GM21529 (cell line): ENCODE measurements around the gene DDR2.
"Not testable (repeated sequence)": the region's sequence is repeated elsewhere in the genome, so short reads cannot be mapped to it uniquely, and the experiment has no call there.

Source experiments
- ATAC-seq: cut with Tn5 transposase; IDR thresholded peaks from one replicate; pipeline ENCODE4 v1.9.1; 2021; ENCODE audit not compliant: unreplicated experiment

The DDR2 gene

GRCh38 chr1:162755306-162755705 is 123.0 kb downstream of the DDR2 start:
- ATAC-seq, result no peak

- ATAC-seq, result no peak
Observed at GRCh38 chr1:162756523-162756922, 124.3 kb downstream of the DDR2 start.

- ATAC-seq, result no peak
Observed at GRCh38 chr1:162757476-162757875, 125.2 kb downstream of the DDR2 start.

GRCh38 chr1:162765788-162766187 is 133.5 kb downstream of the DDR2 start:
- no peak for ATAC-seq

- ATAC-seq, result no peak
Observed at GRCh38 chr1:162772571-162773154, 140.4 kb downstream of the DDR2 start.

- ATAC-seq, result no peak
Observed at GRCh38 chr1:162774007-162774406, 141.7 kb downstream of the DDR2 start.

- no peak for ATAC-seq
Observed at GRCh38 chr1:162779043-162779442, 146.8 kb downstream of the DDR2 start.

GRCh38 chr1:162782671-162783070 is 150.4 kb downstream of the DDR2 start:
- ATAC-seq, result no peak

- ATAC-seq, result not testable (repeated sequence)
Observed at GRCh38 chr1:162784926-162785325, 152.7 kb downstream of the DDR2 start.

- not testable (repeated sequence) for ATAC-seq
Observed at GRCh38 chr1:162788783-162789182, 156.5 kb downstream of the DDR2 start.

GRCh38 chr1:162790303-162790984 is 158.2 kb downstream of the DDR2 start, which contains the start of gene HSD17B7:
Gene HSD17B7, plus strand, starts transcription at chr1:162790702. Its CDS starts 99 bp downstream, at chr1:162790801.
- peak; percentile 99 for ATAC-seq

- not testable (repeated sequence) for ATAC-seq
Observed at GRCh38 chr1:162790985-162791357, 158.7 kb downstream of the DDR2 start.

- ATAC-seq, result not testable (repeated sequence)
Observed at GRCh38 chr1:162794284-162794683, 162.0 kb downstream of the DDR2 start.

GRCh38 chr1:162796617-162797279 is 164.5 kb downstream of the DDR2 start:
- not testable (repeated sequence) for ATAC-seq

GRCh38 chr1:162799995-162800830 is 167.9 kb downstream of the DDR2 start:
- not testable (repeated sequence) for ATAC-seq

GRCh38 chr1:162807503-162807902 is 175.2 kb downstream of the DDR2 start:
- ATAC-seq, result not testable (repeated sequence)

GRCh38 chr1:162812357-162812756 is 180.1 kb downstream of the DDR2 start:
- not testable (repeated sequence) for ATAC-seq

- ATAC-seq, result not testable (repeated sequence)
Observed at GRCh38 chr1:162818136-162818535, 185.9 kb downstream of the DDR2 start.

GRCh38 chr1:162818666-162819065 is 186.4 kb downstream of the DDR2 start:
- ATAC-seq, result not testable (repeated sequence)

- no peak for ATAC-seq
Observed at GRCh38 chr1:162822391-162823200, 190.3 kb downstream of the DDR2 start.
